Frontal cortex (tissue), 4 donors: Measurements from ENCODE around the gene METTL3. TPM values are rescaled to one million over a fixed set of nuclear protein-coding genes. Genes with fewer than 3 reads are reported as not detected.

Experiments
- DNase-seq, 2 donors: peaks; one replicate each; pipeline ENCODE4 v3.0.0; 2012; ENCODE audit warnings: low spot score in 2 of 2
- FAIRE-seq: peaks from 2 replicates; lab custom pipeline; 2012; peaks lifted over from hg19 to GRCh38; lab: Jason Lieb, UNC
- total RNA-seq: library from RNA; depleted of rRNA; stranded (reverse); fragments of >200 nt; gene quantifications from one replicate; pipeline ENCODE4 v1.2.3, GENCODE V29; 2014
- donor health status: control.
- donor health status: control.
- donor health status: control.

The METTL3 gene
- total RNA-seq, 1 donor from 2014 or later, result 93.8 TPM

- no peak for FAIRE-seq
- no peak for DNase-seq
Observed at GRCh38 chr14:21528381-21529348, 17.5 kb upstream of the METTL3 start.

- FAIRE-seq, result no peak
Observed at GRCh38 chr14:21527318-21527679, 16.2 kb upstream of the METTL3 start.

DNA sequence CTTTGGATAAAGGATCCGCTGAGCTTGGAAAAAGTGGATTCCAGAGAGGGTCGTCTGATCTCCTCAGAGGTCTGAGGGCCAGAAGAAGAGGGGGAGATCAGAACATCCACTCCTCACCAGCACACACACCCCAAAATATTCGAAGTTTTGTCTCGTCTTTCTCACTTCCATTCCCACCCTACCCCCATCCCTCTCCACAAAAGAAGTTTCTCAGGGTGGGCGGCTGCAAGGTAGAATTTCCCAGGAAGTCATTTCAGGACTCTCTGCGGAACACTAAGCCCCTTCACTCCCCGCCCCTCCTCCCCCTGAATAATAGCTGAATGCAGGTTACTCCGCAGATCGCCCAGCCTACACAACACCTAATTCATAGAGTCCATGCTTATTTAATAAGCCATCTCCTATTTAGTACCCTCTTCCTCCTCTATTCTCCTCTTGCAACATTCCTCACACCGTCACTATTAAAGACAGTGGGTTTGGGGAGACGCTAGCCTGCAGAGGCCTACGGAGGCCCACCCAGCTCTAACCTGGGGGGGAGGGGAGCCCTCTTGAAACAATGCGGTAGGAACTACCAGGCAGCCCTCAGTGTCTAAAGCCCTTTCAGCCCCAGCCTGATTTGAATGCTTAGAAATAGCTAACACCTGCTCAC is 15.7 kb upstream of the METTL3 start:
- FAIRE-seq (no peak), DNase-seq (no peak)

More at GRCh38 chr14:21527318-21527679, 16.2 kb upstream of the METTL3 start:
- no peak for DNase-seq

DNA sequence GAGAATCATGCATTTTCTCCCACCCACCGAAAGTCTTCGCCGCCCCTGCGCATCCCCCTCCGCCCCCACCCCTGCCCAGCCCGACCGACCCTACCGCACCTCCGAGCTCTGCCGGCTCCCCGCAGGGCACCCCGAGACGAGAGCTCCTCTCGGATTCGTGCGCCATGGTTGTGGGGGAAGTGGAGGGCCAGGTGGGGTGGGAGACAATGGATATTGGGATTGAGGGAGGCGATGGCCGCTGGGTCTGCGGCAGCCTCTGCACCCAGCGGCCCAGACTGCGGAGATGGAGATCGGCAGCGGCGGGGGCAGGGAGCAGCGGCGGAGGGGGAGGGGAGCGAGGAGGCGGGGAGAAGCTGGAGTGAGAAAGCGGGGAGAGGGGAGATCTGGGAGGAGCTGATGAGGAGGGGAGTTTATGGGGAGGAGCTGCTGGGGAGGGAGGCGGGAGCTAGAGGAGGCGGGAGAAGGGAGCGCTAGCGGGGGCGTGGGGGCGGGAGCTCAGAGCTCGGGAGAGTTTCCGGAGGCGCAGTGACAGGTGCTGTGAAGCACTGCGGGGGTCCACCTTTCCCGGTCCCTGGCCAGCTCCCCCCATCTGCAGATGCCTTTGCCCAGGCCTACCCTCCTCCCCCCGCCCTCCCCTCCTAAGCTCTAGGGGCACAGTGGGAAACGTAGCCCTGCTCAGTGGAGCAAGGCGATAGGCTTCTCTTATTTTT is 15.0 kb upstream of the METTL3 start, which contains the start of gene SALL2:
Gene SALL2, minus strand, starts transcription at position 385 of the 710 bp plus-strand sequence. Its CDS starts 219 bp downstream, at position 166.
- peak; percentile 55 to 77 for DNase-seq
- no peak for FAIRE-seq

DNA sequence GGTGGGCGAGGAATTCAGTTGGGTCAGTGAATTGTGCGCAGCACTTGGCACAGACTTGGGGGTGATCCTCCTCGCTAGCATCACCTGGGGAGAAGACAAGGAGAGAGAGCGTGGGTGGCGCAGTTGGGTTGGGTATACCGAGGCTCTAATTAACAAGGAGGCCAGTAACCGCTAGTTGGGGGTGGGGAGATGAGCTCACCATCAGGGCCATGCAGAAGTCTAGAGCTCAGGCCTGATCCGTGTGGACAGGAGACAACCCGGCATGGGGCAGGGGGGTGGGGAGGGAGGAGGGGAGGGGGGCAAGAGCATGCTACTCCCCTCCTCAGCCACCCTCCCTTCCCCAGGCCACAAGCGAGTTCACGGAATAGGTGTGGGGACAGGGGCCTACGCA is 14.4 kb upstream of the METTL3 start:
- no peak for FAIRE-seq
- DNase-seq, result no peak

- FAIRE-seq (no peak), DNase-seq (no peak)
Observed at GRCh38 chr14:21524575-21525490, 13.7 kb upstream of the METTL3 start.

DNA sequence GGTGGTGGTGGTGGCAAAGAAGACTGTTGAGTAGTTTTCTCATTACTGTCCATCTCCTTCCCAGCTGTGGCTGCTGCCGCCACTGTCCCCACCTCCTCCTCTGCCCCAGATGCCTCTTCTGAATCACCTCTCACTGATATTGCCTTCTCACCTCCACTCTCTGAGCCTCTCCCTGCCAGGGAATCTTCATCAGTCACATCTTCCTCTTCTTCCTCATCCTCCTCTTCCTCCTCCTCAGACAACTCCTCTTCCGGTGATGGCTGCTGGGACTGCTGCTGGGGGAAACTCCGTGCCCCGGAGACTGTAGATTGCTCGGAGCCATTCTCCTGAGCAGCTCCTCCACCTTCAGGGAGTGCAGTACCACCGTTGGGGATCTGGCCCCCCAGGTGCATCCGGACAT is 12.1 kb upstream of the METTL3 start:
- FAIRE-seq (no peak), DNase-seq (no peak)

GRCh38 chr14:21521501-21521900 is 10.4 kb upstream of the METTL3 start:
- no peak for DNase-seq
- no peak for FAIRE-seq

- FAIRE-seq, result no peak
Observed at GRCh38 chr14:21520767-21521166, 9.6 kb upstream of the METTL3 start.

DNA sequence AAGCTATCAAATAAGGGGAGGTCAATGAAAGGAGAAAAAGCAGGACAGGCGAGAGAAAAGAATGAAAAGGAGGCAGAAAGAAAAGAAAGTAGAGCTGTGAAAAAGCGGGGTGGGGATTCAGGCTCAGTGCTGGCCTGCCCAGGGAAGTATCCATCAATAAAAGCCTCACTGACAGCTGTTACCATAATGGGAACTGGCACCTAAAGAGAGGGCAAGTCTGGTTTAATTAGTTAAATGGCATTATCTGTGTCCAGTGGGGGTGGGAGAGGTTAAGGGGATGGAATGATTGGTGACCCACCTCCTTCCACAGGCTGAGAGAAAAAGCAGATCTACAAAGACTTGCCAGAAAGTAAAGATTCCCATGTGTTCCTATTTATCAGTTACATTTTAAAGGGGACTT is 7.6 kb upstream of the METTL3 start:
- FAIRE-seq (no peak), DNase-seq (no peak)

More at GRCh38 chr14:21520767-21521166, 9.6 kb upstream of the METTL3 start:
- no peak for DNase-seq

GRCh38 chr14:21514341-21514740 is 3.2 kb upstream of the METTL3 start:
- FAIRE-seq (no peak), DNase-seq (no peak)

DNA sequence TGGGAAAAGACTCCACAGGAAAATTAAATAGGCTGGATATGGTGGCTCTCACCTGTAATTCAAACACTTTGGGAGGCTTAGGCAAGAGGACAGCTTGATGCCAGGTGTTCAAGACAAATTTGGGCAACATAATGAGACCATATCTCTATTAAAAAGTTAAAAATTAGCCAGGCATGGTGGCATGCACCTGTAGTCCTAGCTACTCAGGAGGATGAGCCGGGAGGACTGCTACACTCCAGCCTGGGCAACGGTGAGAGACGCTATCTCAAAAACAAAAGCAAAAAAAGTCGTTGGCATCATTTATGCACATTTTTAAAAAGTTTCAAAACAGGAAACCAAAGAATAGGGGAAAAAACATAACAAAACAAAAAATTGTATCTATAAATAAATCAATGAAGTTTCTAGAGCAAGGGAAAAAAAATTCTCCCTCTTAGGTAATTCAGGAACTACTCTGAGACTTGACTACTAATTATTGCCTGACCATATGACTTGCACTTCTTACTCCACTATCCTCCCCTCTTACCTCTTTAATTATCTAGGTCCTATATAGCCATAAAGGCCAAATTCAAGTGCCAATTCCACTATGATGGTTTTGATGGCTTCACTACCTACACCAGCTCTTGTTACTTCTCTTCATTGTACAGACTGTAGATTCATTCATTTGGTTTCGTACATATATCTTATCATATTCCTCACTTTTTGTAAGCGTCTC is 1.6 kb downstream of the METTL3 start:
- FAIRE-seq (no peak), DNase-seq (no peak)

DNA sequence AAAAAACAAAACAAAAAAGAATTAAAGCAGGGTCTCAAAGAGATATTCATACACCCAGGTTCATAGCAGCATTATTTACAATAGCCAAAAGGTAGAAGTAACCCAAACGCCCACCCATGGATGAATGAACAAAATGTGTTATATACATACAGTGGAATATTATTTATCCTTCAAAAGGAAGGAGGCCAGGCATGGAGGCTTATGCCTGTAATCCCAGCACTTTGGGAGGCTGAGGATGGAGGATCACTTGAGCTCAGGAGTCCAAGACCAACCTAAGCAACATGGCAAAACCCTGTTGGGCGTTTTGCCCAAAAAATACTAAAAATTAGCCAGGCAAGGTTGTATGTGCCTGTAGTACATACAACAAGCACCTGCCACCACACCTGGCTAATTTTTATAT is 4.6 kb downstream of the METTL3 start:
- DNase-seq, result no peak
- FAIRE-seq, result no peak

DNA sequence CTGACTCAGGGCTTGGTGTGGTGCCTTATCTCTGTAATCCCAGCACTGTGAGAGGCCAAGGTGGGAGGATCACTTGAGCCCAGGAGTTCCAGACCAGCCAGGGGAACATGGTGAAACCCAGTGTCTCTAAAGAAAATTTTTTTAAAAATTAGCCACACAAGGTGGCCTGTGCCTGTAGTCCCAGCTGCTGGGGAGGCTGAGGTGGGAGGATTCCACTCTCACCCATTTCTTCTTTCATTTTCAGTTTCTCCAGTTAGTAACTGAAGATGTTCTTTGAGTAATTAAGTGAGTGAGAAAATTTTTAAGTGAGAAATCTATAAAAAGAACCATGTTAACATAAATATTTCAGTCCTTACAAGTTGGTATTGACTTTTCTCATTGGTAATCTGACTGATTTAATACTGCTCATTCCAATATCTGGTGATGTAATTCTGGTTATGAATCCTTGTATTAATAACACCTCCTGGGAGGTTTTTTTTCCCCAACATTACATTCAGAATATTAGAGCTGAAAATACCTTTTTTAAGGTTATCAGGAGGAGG is 6.1 kb downstream of the METTL3 start:
- FAIRE-seq, result no peak

DNA sequence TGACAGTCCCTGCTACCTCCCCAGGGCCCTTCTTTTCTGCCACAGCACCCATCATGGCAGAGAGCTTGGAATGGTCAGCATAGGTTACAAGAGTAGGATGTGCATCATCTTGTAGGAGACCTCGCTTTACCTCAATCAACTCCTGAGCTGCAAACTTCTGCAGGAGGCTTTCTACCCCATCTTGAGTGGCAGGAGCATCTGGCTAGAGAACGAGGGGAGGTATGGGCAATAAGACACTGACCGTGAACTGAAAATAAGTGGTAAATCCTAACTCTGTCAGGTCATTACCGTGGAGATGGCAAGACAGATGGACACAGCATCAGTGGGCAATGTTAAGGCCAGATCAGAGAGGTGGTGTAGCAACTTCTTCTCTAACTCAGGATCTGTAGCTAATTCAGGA is 7.8 kb downstream of the METTL3 start:
- DNase-seq, result no peak
- FAIRE-seq, result no peak

More for the DNA sequence above, 6.1 kb downstream of the METTL3 start:
- no peak for DNase-seq

DNA sequence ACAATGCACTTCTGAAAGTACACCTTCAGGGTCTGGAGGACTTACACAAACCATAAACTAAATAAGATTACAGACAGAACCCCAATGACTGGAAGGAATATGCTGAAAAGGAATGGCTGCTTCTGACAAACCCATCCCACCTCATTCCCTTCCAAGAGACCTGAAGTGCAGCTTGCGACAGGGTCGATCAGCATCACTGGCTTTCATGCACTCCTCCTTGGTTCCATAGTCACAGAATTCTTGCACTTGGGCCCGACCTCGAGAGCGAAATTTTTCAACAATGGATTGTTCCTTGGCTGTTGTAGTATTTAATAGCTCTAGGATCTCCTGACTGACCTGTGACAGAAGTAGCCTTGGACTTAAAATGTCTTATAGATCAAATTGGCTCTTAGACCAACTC is 9.6 kb downstream of the METTL3 start:
- DNase-seq (no peak), FAIRE-seq (no peak)

DNA sequence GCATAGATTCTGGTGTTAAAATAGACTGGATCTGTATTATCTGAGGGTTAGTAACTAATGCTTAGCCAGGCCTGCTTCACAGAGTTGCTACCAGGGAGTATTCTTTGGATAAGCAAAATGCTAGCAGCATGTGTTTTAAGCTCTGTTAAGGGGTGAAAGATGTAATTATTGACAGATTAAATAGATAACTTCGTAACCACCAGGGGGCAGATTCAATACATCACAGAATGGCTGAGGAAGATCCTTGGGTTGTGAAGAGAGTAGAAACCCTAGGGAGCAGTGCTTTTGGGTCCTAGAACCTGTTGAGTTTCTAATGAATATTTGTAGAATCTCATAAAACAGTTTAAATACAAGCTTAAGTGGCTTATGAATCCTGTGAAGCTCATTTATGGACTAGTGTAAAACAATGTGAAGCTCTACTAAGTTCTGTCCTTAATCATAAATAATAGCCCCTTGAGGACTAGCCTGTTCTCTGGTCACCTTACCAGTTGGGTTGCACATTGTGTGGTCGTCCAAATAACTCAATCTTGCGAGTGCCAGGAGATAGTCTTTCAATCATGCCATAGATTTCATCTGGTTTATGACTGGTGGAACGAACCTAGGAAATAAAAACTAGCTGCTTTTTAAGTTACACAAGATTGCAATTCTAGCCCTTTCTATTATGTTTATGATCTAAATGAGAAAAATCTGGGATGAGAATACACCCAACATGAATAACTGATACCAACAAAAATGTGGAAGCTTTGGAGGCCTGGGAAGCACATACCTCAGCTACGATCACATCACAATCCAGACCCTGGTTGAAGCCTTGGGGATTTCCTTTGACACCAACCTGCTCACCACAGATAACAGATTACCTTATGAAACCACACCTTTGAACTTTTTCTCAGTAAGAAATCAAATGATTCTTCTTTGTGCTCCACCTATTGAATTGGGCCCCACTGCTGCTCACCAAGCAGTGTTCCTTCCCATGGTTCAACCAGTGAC is 12.3 kb downstream of the METTL3 start:
- FAIRE-seq (no peak), DNase-seq (peak in 1 of 2 donors; percentile 26)
